ENCODE results near the gene CCM2L.
A peak's percentile ranks its signal among the peaks of the same experiment; 100 is the strongest.

The CCM2L gene

DNA sequence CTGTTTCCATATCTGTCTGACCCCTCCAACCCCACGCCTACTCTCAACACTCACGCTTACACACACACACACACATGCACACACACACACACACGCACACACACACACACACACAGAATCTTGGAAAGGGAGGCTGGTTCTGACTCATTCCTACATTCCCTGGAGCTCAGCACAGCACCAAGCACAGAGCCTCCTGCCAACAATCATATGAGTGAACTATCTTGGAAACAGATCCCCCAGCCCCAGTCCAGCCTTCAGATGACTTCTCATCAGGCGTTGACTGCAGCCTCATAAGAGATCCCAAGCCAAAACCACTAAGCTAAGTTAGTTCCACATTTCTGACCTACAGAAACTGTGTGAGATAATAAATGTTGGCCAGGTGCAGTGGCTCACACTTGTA, 27.7 kb downstream of the CCM2L start:
- no peak overlapping the region for H3K9ac ChIP-seq
- TF ChIP-seq Cebpa-rat (IDR thresholded peaks at IDR 0.05): no peak
- peak overlapping the region in 10 of 11 experiments; percentile 53 to 96 (median 90); a peak in 19 of 22 replicates for H3K27ac ChIP-seq
- H4K20me1 ChIP-seq: no peaks in the 10 kb centered on the region
- no peaks in the 10 kb centered on the region for H3K36me3 ChIP-seq
- H3K27me3 ChIP-seq: no peaks in the 10 kb centered on the region
- H3K4me2 ChIP-seq: peak overlapping the region in 9 of 11 experiments; percentile 21 to 92 (median 86); a peak in 12 of 22 replicates
- peaks cover 85 to 98% (median 96%) of the 10 kb centered on the region in 10 experiments for H3K4me1 ChIP-seq
- H3K4me3 ChIP-seq: peak overlapping the region in 1 of 10 experiments; percentile 1; a peak in 2 of 20 replicates
- H3K9me3 ChIP-seq (replicated peaks in 1 of 11): peaks cover 0 to 16% (median 11%) of the 10 kb centered on the region in 11 experiments; a peak in 16 of 22 replicates

DNA sequence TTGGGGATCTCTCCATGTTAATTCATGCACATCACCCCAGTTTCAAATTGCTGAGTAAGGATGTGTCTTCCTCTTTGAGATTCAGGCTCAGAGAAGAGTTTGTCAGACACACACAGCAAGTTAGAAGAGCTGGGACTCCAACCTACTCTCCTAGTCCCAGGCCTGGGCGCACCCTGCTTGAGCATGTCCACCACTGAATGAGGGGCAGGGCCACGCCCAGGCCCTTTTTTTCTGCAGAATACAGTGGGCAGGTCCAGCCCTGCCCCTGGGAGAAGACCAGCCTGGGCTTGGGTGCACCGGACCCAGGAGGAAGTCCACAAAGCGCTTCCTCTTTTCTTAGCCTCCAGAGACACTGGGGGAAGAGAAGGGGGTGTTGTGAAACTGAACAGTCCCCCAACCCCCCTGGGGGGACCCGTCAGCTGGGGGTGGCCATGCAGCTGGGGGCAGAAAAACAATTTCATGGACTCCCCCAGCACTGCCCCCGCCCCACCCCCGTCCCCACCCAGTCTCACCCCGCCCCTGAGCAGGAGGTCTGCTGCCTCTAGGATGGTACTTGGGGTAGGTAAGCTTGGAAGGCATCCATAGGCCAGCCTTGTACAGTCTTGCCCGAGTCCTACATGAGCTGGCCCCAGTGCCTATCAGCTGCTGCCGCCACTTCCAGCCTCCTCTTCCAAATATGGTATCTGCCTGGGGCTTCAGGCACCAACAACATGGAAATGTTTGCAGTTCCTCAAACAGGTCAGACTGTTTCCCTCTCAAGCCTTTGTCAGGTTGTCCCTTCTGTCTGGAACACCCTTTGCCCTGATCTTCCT, 30.1 kb downstream of the CCM2L start:
- Histone ChIP-seq H3K27ac (peak overlapping the region; percentile 53 to 96 (median 89); a peak in 21 of 22 replicates), H3K9me3 (replicated peaks in 1 of 11) (peaks cover 0 to 31% (median 15%) of the 10 kb centered on the region in 11 experiments; a peak in 16 of 22 replicates), H3K9ac (peak overlapping the region; percentile 64 to 86 (median 78)), H3K4me1 (peaks cover 63 to 96% (median 83%) of the 10 kb centered on the region in 10 experiments), H3K4me2 (peak overlapping the region; percentile 87 to 93 (median 90)), H4K20me1 (no peaks in the 10 kb centered on the region), H3K36me3 (no peaks in the 10 kb centered on the region), H3K4me3 (peak overlapping the region; percentile 5 to 55 (median 38); a peak in 14 of 20 replicates), H3K27me3 (no peaks in the 10 kb centered on the region)
- TF ChIP-seq Cebpa-rat (IDR thresholded peaks at IDR 0.05): peak in 7 of 11 experiments; percentile 37 to 83 (median 71); a peak in 11 of 22 replicates

DNA sequence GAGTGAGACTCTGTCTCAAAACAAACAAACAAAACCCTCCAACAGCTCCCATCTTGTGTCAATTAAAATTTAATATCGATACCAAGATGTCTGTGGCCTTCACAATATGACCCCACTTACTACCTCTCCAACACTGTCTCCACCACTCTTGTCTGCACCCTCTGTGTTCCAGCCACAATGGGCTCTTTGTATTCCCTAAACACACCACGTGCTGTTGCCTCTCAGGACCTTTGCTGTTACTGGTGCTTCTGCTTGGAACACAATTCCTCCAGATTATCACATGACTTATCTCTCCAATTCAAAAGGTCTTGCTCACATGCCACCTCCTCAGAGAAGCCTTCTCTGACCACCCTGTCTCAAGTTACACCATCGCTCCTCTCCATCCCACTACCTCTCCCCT, 35.8 kb downstream of the CCM2L start:
- TF ChIP-seq Cebpa-rat (IDR thresholded peaks at IDR 0.05): no peak
- H3K27ac ChIP-seq: peak overlapping the region in 1 of 11 experiments; percentile 13; a peak in 4 of 22 replicates
- peaks cover 0 to 14% (median 4%) of the 10 kb centered on the region in 11 experiments; a peak in 9 of 22 replicates for H3K9me3 ChIP-seq (replicated peaks in 1 of 11)
- H3K4me1 ChIP-seq: peaks cover 21 to 80% (median 43%) of the 10 kb centered on the region in 10 experiments
- H3K4me2 ChIP-seq: peak overlapping the region in 3 of 11 experiments; percentile 1 to 31 (median 3); a peak in 4 of 22 replicates
- H4K20me1 ChIP-seq: no peaks in the 10 kb centered on the region
- H3K27me3 ChIP-seq: 0 out of 22 replicates have a peak, but pooled peaks cover 0 to under 1% (median 0%) of the 10 kb centered on the region in 11 experiments
- no peak overlapping the region for H3K4me3 ChIP-seq
- no peaks in the 10 kb centered on the region for H3K36me3 ChIP-seq
- H3K9ac ChIP-seq: no peak overlapping the region

DNA sequence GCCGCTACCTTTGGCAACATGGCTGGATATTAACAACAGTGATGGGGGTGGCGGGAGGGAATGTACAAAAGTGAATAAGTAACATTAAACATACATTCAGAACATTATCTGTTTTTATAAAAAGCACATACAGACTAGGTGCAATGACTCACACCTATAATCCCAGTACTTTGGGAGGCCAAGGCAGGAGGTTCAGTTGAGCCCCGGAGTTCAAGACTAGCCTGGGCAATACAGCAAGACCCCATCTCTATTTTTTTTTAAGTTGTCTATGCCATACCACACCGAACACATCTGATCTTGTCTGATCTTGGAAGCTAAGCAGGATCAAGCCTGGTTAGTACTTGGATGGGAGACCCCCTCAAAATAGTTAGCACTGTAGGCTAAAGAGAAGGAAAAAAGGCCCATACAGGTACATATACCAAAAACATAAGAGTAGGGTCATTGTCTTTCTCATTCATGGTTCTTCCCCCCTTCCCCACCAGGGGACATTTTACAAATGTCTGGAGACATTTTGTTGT, 40.1 kb downstream of the CCM2L start:
- Histone ChIP-seq H4K20me1 (peaks cover 0 to 17% (median 0%) of the 10 kb centered on the region in 11 experiments; a peak in 6 of 22 replicates), H3K4me3 (no peak overlapping the region; a peak in 1 of 20 replicates), H3K27me3 (peaks cover 0 to 24% (median 0%) of the 10 kb centered on the region in 11 experiments; a peak in 9 of 22 replicates), H3K36me3 (peaks cover 0 to 25% (median 17%) of the 10 kb centered on the region in 11 experiments; a peak in 15 of 22 replicates), H3K4me2 (peak overlapping the region in 10 of 11 experiments; percentile 51 to 99 (median 92); a peak in 18 of 22 replicates), H3K27ac (peak overlapping the region in 8 of 11 experiments; percentile 97 to 100 (median 100); a peak in 13 of 22 replicates), H3K9me3 (replicated peaks in 1 of 11) (peaks cover 0 to 7% (median 0%) of the 10 kb centered on the region in 11 experiments; a peak in 6 of 22 replicates), H3K9ac (peak overlapping the region in 6 of 11 experiments; percentile 97 to 100 (median 100); a peak in 10 of 22 replicates), H3K4me1 (peaks cover 27 to 62% (median 43%) of the 10 kb centered on the region in 10 experiments)
- no peak for TF ChIP-seq Cebpa-rat (IDR thresholded peaks at IDR 0.05)

DNA sequence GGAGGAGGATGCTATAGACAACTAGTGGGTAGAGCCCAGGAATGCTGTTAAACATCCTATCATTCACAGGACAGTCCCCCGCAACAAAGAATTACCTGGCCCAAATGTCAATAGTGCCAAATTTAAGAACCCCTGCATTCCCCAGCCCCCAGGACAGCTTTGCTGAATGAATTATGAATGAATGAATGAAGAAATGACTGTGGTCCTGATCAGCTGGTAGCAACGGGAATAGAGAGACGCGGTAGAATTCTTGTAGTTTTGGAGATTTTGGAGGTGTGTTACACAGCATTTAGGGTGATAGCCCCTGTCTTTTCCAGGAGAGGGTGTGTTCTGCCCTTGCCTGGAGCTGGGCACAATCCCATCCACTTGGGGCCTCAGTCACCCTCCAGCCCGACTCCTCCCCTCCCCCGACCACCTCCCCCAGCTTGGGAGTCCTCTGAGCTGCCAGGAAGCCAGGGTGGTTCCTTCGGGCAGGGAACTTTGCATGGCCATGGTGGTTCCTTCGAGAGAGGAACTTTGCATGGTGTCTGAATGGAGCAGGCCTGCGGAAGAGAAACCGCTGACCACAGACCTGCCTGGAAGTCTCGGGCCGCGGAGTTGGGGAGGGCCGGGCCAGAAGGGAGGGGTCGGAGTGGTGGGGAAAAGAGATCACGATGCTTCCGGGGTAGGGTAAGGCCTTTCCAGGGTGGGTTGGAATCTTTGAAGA, 40.8 kb downstream of the CCM2L start:
- H3K4me2 ChIP-seq: peak overlapping the region; percentile 85 to 100 (median 94)
- H3K27me3 ChIP-seq: peaks cover 0 to 24% (median 0%) of the 10 kb centered on the region in 11 experiments; a peak in 9 of 22 replicates
- no peak for TF ChIP-seq Cebpa-rat (IDR thresholded peaks at IDR 0.05)
- H3K4me1 ChIP-seq: peaks cover 30 to 62% (median 48%) of the 10 kb centered on the region in 10 experiments
- H3K27ac ChIP-seq: peak overlapping the region in 10 of 11 experiments; percentile 84 to 100 (median 100); a peak in 20 of 22 replicates
- peaks cover 0 to 7% (median 0%) of the 10 kb centered on the region in 11 experiments; a peak in 6 of 22 replicates for H3K9me3 ChIP-seq (replicated peaks in 1 of 11)
- peak overlapping the region in 9 of 10 experiments; percentile 72 to 99 (median 92); a peak in 17 of 20 replicates for H3K4me3 ChIP-seq
- peaks cover 0 to 17% (median 0%) of the 10 kb centered on the region in 11 experiments; a peak in 6 of 22 replicates for H4K20me1 ChIP-seq
- H3K36me3 ChIP-seq: peaks cover 0 to 31% (median 23%) of the 10 kb centered on the region in 11 experiments; a peak in 15 of 22 replicates
- peak overlapping the region; percentile 82 to 100 (median 99); a peak in 20 of 22 replicates for H3K9ac ChIP-seq

DNA sequence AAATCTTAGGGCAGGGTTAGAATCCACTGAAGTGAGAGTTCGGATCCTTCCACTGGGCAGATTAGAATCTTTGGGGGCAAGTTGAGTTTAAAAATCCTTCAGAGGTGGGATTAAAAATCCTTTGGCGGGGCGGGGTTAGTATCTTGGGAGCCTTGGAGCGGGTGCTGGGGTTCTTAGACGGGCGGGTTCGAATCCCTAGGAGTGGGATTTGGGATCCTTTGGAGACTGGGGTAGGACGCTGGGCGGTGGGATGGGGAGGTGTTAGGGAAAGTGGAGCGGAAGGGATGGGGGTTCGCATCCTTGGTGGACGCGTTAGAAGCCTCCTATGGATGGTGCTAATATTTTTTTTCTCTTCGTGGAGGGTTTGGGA, 41.5 kb downstream of the CCM2L start:
- no peak for TF ChIP-seq Cebpa-rat (IDR thresholded peaks at IDR 0.05)
- peak overlapping the region; percentile 62 to 99 (median 92) for H3K4me3 ChIP-seq
- H3K36me3 ChIP-seq: peaks cover 0 to 36% (median 27%) of the 10 kb centered on the region in 11 experiments; a peak in 15 of 22 replicates
- H3K4me1 ChIP-seq: peaks cover 37 to 66% (median 53%) of the 10 kb centered on the region in 10 experiments
- peaks cover 0 to 7% (median 0%) of the 10 kb centered on the region in 11 experiments; a peak in 6 of 22 replicates for H3K9me3 ChIP-seq (replicated peaks in 1 of 11)
- H3K4me2 ChIP-seq: peak overlapping the region; percentile 85 to 100 (median 94)
- H3K27me3 ChIP-seq: peaks cover 0 to 24% (median 0%) of the 10 kb centered on the region in 11 experiments; a peak in 9 of 22 replicates
- H4K20me1 ChIP-seq: peaks cover 0 to 17% (median 0%) of the 10 kb centered on the region in 11 experiments; a peak in 6 of 22 replicates
- peak overlapping the region; percentile 82 to 100 (median 99) for H3K9ac ChIP-seq
- H3K27ac ChIP-seq: peak overlapping the region in 10 of 11 experiments; percentile 84 to 100 (median 100); a peak in 21 of 22 replicates

DNA sequence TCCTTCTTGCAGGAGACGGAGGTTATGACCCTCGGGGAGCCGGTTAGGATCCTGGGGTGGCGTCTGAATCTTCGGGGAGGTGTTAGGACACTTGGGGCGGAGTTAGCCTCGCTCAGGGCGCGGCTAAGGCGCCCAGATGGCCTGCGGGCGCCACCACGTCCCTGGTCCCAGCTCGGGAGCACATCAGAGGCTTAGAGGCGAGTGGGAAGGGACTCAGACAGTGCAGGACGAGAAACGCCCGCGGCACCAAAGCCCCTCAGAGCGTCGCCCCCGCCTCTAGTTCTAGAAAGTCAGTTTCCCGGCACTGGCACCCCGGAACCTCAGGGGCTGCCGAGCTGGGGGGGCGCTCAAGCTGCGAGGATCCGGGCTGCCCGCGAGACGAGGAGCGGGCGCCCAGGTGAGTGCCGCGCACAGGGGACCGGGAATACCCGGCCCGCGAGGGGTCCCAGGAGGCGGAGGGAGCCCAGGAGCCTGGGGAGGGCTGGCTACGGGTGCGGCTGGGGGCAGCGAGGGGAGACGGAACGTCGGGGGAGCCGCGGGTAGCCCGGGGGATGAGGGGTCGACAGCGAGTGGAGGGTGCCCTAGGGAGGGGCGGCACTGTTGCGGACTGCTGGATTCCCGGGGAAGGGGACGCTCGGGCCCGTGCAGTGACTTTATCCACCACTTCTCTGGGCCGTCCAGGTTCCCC, 42.0 kb downstream of the CCM2L start, which contains the start of gene HCK:
TSS of gene HCK (plus strand) at position 153 of the 688 bp plus-strand sequence.
- H3K4me1 ChIP-seq: peaks cover 42 to 68% (median 57%) of the 10 kb centered on the region in 10 experiments
- TF ChIP-seq Cebpa-rat (IDR thresholded peaks at IDR 0.05): no peak
- H3K4me2 ChIP-seq: peak within 1 kb of the TSS; percentile 85 to 100 (median 94)
- peaks cover 0 to 41% (median 32%) of the 10 kb centered on the region in 11 experiments; a peak in 15 of 22 replicates for H3K36me3 ChIP-seq
- peak within 1 kb of the TSS; percentile 82 to 100 (median 99) for H3K9ac ChIP-seq
- peaks cover 0 to 21% (median 0%) of the 10 kb centered on the region in 11 experiments; a peak in 6 of 22 replicates for H4K20me1 ChIP-seq
- H3K4me3 ChIP-seq: peak within 1 kb of the TSS; percentile 62 to 99 (median 92)
- peaks cover 0 to 7% (median 0%) of the 10 kb centered on the region in 11 experiments; a peak in 6 of 22 replicates for H3K9me3 ChIP-seq (replicated peaks in 1 of 11)
- H3K27me3 ChIP-seq: peaks cover 0 to 24% (median 0%) of the 10 kb centered on the region in 11 experiments; a peak in 9 of 22 replicates
- H3K27ac ChIP-seq: peak within 1 kb of the TSS; percentile 75 to 100 (median 99)

All from BLaER1 treated with 17β-estradiol and CSF1 and Interleukin-3, amounts not matched to agents 10 nM and 100 nM (cell line).